HepG2 (cell line): ENCODE measurements around the gene CALHM5. TPM values are rescaled to one million over a fixed set of nuclear protein-coding genes. Genes with fewer than 3 reads are reported as not detected.

Experiments used
- ASH2L ChIP-seq: fragments of 300-600, 200-600 bp; sonication (generic); IDR thresholded peaks from 2 replicates; pipeline ENCODE4 v1.7.0; 2017; ENCODE audit warnings: low read depth, mild to moderate bottlenecking, moderate library complexity, mixed read lengths, low read length; ENCODE audit not compliant: insufficient read length
- E2F2 ChIP-seq: sonication (generic); formaldehyde crosslinking; IDR thresholded peaks from 2 replicates; pipeline ENCODE4 v1.4.0; 2020; ENCODE audit warnings: missing genetic modification reagents, borderline replicate concordance
- FLYWCH1 ChIP-seq: sonication (generic); formaldehyde crosslinking; IDR thresholded peaks from 2 replicates; pipeline ENCODE4 v1.8.1; 2023; ENCODE audit warnings: mild to moderate bottlenecking, missing genetic modification reagents
- FOXO1 ChIP-seq: sonication (generic); formaldehyde crosslinking; IDR thresholded peaks from 2 replicates; pipeline ENCODE4 v1.4.0; 2020; ENCODE audit warnings: missing genetic modification reagents
- HNRNPK ChIP-seq: fragments of 200-400 bp; formaldehyde crosslinking; IDR thresholded peaks from 2 replicates; pipeline ENCODE4 v1.6.1; 2018; ENCODE audit warnings: low read length, low read depth, moderate library complexity, mild to moderate bottlenecking; ENCODE audit not compliant: poor library complexity, severe bottlenecking
- MED13 ChIP-seq: sonication (generic); formaldehyde crosslinking; IDR thresholded peaks from 2 replicates; pipeline ENCODE4 v1.5.0; 2020; ENCODE audit warnings: missing genetic modification reagents
- MIER3 ChIP-seq: IDR thresholded peaks from 2 replicates; pipeline ENCODE4 v1.6.1; 2016; ENCODE audit warnings: missing compliant biosample characterization, borderline replicate concordance
- NCOR1 ChIP-seq: fragments of 200-600 bp; sonication (generic); IDR thresholded peaks from 2 replicates; pipeline ENCODE4 v1.7.0; 2017; ENCODE audit warnings: antibody characterized with exemption, low read length, borderline replicate concordance
- NFKB2 ChIP-seq: sonication (generic); formaldehyde crosslinking; IDR thresholded peaks from 2 replicates; pipeline ENCODE4 v1.4.0; 2020; ENCODE audit warnings: missing genetic modification reagents, borderline replicate concordance
- NFKBIZ ChIP-seq: IDR thresholded peaks from 2 replicates; pipeline ENCODE4 v1.6.1; 2018; ENCODE audit warnings: missing genetic modification reagents, missing compliant biosample characterization
- SP140L ChIP-seq: sonication (generic); formaldehyde crosslinking; IDR thresholded peaks from 2 replicates; pipeline ENCODE4 v1.4.0; 2020; ENCODE audit warnings: missing genetic modification reagents, borderline replicate concordance
- STAG1 ChIP-seq: sonication (generic); formaldehyde crosslinking; IDR thresholded peaks from 2 replicates; pipeline ENCODE4 v1.4.0; 2020; ENCODE audit warnings: missing genetic modification reagents
- TBP ChIP-seq: sonication (generic); formaldehyde crosslinking; IDR thresholded peaks from 2 replicates; pipeline ENCODE4 v1.5.0; 2020; ENCODE audit warnings: missing genetic modification reagents
- ZBTB8A ChIP-seq: sonication (generic); formaldehyde crosslinking; IDR thresholded peaks from 2 replicates; pipeline ENCODE4 v1.4.0; 2020; ENCODE audit warnings: mild to moderate bottlenecking, low read depth, missing genetic modification reagents, borderline replicate concordance
- ZNF143 ChIP-seq: sonication (generic); formaldehyde crosslinking; IDR thresholded peaks from 2 replicates; pipeline ENCODE4 v1.4.0; 2020; ENCODE audit warnings: missing genetic modification reagents
- ZNF18 ChIP-seq: sonication (generic); formaldehyde crosslinking; IDR thresholded peaks from 2 replicates; pipeline ENCODE4 v1.8.0; 2022; ENCODE audit warnings: mild to moderate bottlenecking, missing genetic modification reagents; ENCODE audit not compliant: insufficient replicate concordance
- ZNF224 ChIP-seq: sonication (generic); formaldehyde crosslinking; IDR thresholded peaks from 2 replicates; pipeline ENCODE4 v1.5.0; 2020; ENCODE audit warnings: mild to moderate bottlenecking, missing genetic modification reagents
- ZNF24 ChIP-seq: fragments of 450-650 bp; IDR thresholded peaks from 2 replicates; pipeline ENCODE4 v1.6.1; 2017; ENCODE audit warnings: antibody characterized with exemption, mild to moderate bottlenecking
- ZNF337 ChIP-seq: sonication (generic); formaldehyde crosslinking; IDR thresholded peaks from 2 replicates; pipeline ENCODE4 v1.5.1; 2020; ENCODE audit warnings: missing genetic modification reagents, low read depth, mild to moderate bottlenecking, borderline replicate concordance
- ZNF720 ChIP-seq: sonication (generic); formaldehyde crosslinking; IDR thresholded peaks from 2 replicates; pipeline ENCODE4 v1.4.0; 2020; ENCODE audit warnings: missing genetic modification reagents
- ZNF761 ChIP-seq: sonication (generic); formaldehyde crosslinking; conservative IDR thresholded peaks from 2 replicates; pipeline ENCODE4 v1.4.0; 2020; ENCODE audit warnings: mild to moderate bottlenecking, missing genetic modification reagents
- ZNF841 ChIP-seq: sonication (generic); formaldehyde crosslinking; IDR thresholded peaks from 2 replicates; pipeline ENCODE4 v1.8.1; 2023; ENCODE audit warnings: missing genetic modification reagents, borderline replicate concordance
- ZSCAN20 ChIP-seq: sonication (generic); formaldehyde crosslinking; IDR thresholded peaks from 2 replicates; pipeline ENCODE4 v1.4.0; 2020; ENCODE audit warnings: missing genetic modification reagents, mild to moderate bottlenecking, borderline replicate concordance
- ZSCAN22 ChIP-seq: sonication (generic); formaldehyde crosslinking; IDR thresholded peaks from 2 replicates; pipeline ENCODE4 v1.4.0; 2020; ENCODE audit warnings: mild to moderate bottlenecking, missing genetic modification reagents
- polyA plus RNA-seq, 8 experiments: library from polyadenylated mRNA; depleted of rRNA in 3 of 8; stranded (reverse) in 7 of 8; unstranded in 1 of 8; fragments of >200 nt; fragmentation: Illumina TruSeq in 4 of 8; extraction: Trizol in 4 of 8; gene quantifications; 2 replicates each; pipeline versions ENCODE4 v1.2.1 to v1.2.3, GENCODE V29; 2011 to 2016; ENCODE audit warnings: low read depth in 4 of 8, missing spikeins in 1 of 8, mixed read lengths in 1 of 8; ENCODE audit not compliant: insufficient read depth in 1 of 8
- total RNA-seq, 5 experiments: library from RNA; depleted of rRNA; stranded (reverse); fragments of >200 nt; fragmentation: Illumina TruSeq; extraction: Trizol; gene quantifications; 2 replicates each; pipeline ENCODE4 v1.2.3, GENCODE V29; 2016; ENCODE audit warnings: low read depth in 1 of 5

The CALHM5 gene
- total and polyA plus RNA-seq, 2 of the 13 experiments (the other 11 are each of a cell fraction or from before 2014, with no cell fraction given): not detected

- peak; percentile 35 for TF ChIP-seq ZNF18 (CRISPR knock-in tag)
- TF ChIP-seq TBP (CRISPR knock-in tag): no peak; the same call in 1 of the 2 replicates
- TF ChIP-seq FLYWCH1 (CRISPR knock-in tag): no peak
- 0 out of 2 replicates have a peak, but pooled peaks have one; percentile 57 for TF ChIP-seq ZNF720
- no peak; the same call in 1 of the 2 replicates for TF ChIP-seq MED13 (CRISPR knock-in tag)
- peak; percentile 87; the same call in 1 of the 2 replicates for TF ChIP-seq NFKBIZ (CRISPR knock-in tag)
- peak; percentile 57; the same call in 1 of the 2 replicates for TF ChIP-seq ZSCAN20 (CRISPR knock-in tag)
- TF ChIP-seq NCOR1: peak; percentile 24; the same call in 1 of the 2 replicates
- no peak; the same call in 1 of the 2 replicates for TF ChIP-seq SP140L (CRISPR knock-in tag)
- TF ChIP-seq NFKB2 (CRISPR knock-in tag): peak; percentile 93; the same call in 1 of the 2 replicates
- peak; percentile 85; the same call in 1 of the 2 replicates for TF ChIP-seq ZNF337 (CRISPR knock-in tag)
- peak; percentile 56; the same call in 1 of the 2 replicates for TF ChIP-seq ZBTB8A (CRISPR knock-in tag)
- no peak for TF ChIP-seq E2F2
- TF ChIP-seq FOXO1 (CRISPR knock-in tag): peak; percentile 52
- TF ChIP-seq HNRNPK: peak; percentile 32
- peak; percentile 77 for TF ChIP-seq ZNF143 (CRISPR knock-in tag)
- TF ChIP-seq ZNF841: no peak
- TF ChIP-seq ZNF761 (CRISPR knock-in tag): peak; percentile 90
- 0 out of 2 replicates have a peak, but pooled peaks have one; percentile 29 for TF ChIP-seq ZNF24
- TF ChIP-seq STAG1 (CRISPR knock-in tag): peak; percentile 25; the same call in 1 of the 2 replicates
- peak; percentile 99 for TF ChIP-seq MIER3
- TF ChIP-seq ASH2L: peak; percentile 99
- TF ChIP-seq ZSCAN22 (CRISPR knock-in tag): no peak
- no peak; the same call in 1 of the 2 replicates for TF ChIP-seq ZNF224 (CRISPR knock-in tag)
These were observed 59.6 kb downstream of the CALHM5 start, which contains the start of gene RWDD1 (continued) for GRCh38 chr6:116570856-116571682.
